ENCODE measurements around the gene NEURL1B.
A peak's percentile ranks its signal among the peaks of the same experiment; 100 is the strongest.

NEURL1B gene

DNA sequence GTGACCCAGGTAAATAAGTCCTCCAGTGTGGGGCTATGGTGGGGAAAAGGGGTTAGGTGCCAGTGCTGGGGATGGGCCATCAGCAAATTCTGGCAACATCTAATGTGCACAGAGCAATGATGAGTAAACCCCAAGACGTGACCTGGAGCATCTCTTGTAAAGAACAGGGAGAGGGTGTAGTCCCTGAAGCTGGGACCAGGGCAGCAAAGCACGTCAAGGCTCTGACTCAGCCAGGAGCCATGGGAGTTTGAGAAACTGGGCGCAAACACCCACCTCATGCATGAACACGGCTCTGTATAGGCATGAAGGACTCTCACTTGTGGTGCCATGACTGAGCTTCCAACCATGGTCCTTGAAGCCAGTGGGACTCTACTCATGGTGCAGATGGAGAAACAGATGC is 78.1 kb downstream of the NEURL1B start:
- DNase-seq, result no peak

DNA sequence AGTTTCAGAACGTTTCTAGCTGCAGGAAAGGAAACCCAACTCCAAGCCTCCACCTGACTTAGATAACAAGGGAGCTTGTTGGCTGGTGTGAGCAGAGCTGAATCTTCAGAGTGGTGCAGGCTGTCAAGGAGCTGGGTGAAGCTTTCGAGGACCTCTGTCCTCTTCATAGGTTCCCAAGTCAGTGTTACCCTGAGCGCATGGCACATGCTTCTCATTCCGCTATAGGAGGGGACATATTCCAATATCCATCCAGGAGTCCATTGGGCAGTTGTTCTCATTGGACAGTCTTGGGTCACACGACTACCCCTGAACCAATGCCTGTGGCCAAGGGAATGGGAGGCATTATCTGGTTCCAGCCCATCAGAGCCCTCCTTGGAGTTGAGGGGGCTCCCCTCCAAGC is 79.6 kb downstream of the NEURL1B start:
- DNase-seq, result no peak

DNA sequence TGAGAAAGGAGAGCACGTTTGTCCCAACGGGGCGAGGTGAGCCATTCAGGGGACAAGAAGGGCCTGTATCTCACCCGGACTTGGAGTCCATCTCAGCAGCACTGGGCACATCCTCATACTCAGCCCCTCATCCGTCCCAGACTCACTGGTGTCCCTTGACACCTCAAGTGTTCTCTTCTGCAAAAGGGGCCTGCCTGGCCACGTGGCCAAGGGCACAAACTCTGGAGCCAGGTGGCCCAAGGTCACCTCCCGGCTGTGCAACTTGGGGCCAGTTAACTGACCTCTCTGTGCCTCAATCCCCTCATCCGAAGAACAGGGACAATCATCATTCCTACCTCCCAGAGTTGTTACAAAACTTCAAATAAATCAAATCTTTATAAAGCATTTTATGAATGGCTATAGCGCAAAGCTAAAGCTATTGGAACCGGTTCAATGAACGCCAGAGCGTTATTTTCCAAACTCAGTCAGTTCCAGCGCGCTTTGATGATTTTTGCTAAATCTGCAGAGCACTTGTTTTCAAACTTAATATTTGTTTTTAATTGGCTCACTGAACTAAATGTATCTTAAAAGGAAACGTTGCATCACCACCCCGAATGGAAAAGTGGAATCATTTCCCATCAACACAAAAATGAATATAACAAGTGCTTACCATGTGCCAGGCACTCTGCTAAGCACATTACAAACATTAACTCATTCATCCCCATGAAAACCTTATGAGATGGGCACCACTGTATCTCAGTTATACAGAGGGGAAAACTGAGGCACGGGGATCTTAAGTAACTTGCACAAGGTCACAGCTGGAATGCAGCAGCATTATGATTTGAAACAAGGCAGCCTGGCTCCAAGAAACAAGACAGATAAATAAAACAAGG is 80.6 kb downstream of the NEURL1B start:
- DNase-seq, result no peak

DNA sequence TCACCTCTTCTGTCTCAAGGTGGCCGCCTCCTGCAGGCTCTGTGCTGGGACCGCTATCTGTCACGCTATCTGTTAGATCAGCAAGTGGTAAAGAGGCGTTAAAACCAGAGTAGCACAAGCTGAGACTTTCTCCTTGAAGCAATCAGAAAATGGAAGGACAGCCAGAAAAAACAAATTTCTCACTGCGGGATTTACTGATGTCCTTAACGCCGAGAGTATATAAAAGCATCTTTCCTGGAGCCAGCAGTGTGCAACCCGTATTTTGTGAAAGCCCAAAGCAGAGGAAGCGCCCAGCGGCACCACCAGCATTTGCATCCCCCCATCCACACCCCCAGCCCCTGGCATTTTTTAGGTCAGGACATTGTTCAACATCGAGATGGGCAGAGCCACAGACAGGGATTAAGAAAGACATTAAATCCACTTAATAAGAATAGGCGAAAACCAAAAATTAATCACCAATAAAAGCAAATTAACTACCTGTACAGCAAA is 81.3 kb downstream of the NEURL1B start:
- DNase-seq, result no peak

DNA sequence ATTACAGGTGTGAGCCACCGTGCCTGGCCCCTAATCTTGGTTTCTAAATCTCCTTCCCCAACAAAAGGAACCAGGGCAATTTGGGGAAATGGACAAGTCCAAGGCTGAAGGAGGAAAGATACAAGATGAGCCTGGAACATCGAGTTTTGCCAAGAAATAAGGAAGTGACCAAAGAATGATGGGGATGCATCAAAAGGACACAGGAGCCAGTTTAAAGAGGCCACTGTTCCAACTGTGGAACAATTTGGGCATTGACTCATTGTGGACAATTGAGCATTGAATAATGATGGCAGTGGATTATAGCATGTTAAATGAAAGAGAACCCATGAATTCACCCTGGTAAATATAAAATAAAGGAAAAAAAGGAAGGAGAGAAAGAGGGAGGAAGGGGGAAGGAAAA is 82.4 kb downstream of the NEURL1B start:
- DNase-seq, result no peak

DNA sequence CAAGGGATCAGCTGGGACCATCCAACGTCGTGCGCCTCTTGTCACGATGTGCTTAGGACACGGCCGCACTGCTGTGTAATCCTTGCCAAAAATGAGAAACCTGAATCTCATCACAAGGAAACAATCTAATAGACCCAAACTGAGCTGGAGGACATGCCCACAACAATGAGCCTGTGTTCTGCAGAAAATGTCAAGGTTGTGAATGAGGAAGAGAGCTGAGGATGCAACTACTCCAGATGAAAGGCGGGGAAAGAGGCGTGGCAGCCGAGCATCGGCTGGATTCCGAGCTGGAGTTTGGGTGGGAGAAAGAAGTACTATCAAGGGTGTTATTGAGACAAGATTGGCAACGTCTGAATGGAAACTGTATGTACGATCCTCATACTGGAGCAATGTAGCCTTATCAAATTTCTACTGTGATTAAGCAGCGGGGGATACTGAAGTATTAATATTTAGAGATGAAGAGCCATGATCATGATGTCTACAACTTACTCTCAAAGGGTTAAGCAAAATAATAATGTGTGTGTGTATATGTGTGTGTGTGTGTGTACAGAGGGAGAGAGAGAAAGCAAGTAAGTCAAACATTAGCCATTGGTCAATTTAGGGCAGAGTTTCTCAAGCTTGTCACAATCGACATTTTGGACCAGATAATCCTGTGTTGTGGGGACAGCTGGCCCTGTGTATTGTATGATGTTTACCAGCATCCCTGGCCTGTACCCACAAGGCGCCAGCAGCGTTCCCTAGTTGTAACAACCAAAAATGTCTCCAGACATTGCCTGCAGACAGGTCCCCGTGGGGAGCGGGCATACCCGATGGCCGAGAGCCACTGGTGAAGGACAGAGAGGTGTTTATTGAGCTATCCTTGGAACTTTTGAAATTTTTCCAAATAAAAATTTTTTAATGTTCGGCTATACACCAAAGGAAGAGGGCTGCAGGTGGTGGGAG is 83.5 kb downstream of the NEURL1B start:
- DNase-seq, result no peak

DNA sequence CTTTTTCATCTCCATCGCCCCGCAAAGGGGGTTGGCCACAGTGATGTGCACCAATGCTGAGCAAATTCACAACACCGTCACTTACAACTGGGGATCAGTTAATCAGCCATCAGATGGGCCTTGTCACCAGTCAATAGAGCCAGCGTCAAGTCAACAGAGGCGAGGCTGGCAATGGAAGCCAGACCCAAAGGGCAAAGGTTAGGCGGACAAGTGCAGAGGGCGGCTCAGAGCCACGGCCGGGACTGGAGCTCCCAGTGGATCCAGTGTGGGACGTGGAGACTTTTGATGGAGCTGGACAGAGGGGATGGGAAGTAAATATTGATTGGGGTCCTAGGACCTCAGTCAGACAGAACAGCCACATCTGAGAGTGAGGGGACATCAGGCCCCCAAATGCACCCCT is 84.2 kb downstream of the NEURL1B start:
- no peak for DNase-seq

DNA sequence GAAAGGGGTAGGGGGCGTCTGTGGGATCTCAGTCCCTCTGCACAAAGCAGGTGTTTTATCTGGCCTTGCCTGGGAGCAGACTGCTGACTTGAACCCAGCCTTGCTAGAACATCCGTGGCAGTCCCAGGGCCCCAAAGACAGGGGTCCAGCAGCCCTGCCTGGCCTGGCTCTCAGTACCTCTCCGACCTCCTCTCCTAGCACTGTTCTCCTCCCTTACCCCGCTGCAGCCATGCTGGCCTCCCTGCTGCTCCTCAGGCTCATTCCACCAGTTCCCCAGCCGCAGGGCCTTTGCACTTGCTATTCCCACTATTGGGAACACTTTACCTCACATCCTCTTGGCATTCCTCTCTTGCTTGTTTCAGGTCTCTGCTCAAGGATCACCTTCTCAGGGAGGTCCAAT is 84.7 kb downstream of the NEURL1B start:
- no peak for DNase-seq

DNA sequence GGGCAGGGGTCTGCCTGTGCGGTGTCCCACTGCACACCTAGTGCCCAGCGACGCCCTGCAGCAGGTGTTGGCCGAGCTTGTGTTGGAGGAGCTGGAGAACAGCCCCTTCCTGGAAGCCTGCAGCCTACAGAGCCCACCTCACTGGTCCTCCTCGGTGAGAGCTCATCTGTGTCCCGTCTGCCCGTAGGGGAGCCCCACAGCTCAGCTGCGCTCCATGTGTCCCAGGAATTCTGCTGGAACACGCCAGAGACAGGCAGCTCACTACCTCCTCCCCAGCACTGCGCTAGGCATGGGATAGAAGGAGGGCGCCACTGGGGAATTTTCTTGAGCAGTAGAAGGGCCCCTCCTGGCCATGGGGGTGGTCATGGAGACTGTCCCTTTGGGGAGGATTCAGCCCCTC is 85.9 kb downstream of the NEURL1B start:
- no peak for DNase-seq

DNA sequence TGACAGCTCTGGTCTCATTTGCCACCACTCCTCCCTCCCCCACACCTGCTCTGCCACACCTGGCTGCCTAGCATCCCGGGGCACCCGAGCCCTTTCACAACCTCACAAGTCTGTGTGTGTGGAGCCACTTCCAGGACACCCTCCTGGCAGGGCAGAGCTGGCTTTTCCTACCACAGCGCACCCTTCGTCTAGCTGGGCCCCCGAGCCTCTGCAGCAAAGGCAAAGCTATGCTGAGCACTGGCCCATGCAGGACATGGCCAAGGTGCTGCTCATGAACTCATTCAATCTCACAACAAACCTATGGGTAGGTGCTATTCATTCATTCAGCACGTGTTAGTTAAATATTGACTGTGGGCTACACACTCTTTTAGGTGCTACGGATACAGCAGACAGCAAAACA is 86.5 kb downstream of the NEURL1B start:
- DNase-seq, result no peak

DNA sequence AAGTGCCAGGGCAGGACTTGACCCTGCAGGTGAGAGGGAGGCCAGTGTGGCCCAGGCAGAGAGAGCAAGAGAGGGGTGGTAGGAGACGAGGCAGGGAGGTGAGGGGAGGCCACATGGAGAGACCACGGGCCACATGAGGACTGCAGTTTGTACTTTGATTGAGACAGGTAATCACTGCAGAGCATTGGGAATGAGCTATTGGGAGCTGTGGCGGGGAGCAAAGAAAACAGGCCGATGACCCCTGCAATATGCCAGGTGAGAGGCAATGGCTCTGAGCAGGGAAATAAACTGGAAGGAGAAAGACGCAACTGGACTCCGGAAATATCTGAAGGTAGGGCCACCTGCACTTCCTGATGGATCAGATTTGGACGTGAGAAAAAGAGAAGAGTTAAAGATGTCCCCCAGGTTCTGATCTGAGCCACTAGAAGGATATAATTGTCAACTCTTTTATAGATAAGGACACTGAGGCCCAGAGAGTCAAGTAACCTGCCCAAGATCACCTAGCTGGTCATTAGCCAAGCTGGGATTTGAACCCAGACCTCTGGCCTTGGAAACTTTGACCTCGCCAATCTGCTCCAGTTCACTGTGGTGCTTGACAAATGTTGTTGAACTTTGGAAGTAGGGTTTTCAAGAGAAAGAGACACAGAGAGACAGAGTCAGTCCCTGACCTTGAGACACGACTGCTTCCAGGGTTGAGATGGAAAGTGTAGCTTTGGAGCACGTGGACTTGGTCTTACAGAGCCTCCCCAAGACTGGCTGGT is 87.6 kb downstream of the NEURL1B start:
- peak; percentile 42 for DNase-seq

DNA sequence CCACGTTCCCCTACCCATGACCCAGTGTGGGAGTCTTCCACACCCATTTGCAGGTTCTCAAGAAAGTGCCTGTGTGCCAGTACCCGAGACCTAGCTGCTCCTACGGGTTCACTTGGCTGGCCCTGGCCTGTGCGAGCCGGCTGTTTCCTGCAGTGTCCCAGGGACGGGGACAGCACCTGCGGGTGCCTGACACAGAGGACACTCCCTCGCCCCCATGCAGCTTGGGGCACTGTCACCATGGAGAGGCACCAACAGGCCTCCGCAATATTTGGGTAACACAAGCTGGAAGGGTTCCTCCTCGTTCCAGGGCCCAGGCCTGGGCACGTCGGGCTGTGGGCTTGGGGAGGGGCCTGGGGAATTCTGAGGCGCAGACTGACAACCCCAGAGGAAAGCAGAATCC is 88.5 kb downstream of the NEURL1B start:
- DNase-seq, result no peak

DNA sequence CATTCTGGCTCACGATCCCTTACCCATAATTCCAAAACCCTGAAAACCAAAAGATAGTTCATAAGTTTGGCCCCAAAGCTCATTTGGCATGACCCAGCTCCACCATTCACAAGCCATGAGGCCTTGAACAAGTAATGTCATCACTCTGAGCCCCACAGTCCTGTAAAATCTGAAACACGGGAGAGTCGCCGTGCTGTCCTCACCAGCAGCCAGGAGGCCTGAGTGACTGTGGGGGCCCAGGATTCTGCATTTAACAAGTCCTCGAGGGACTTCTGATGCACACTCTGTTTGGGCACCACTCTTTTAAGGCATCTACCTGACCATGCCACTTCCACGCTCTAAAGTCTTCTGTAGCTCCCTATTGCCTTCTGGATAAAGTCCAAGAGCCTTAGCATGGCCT is 89.2 kb downstream of the NEURL1B start:
- DNase-seq, result no peak

DNA sequence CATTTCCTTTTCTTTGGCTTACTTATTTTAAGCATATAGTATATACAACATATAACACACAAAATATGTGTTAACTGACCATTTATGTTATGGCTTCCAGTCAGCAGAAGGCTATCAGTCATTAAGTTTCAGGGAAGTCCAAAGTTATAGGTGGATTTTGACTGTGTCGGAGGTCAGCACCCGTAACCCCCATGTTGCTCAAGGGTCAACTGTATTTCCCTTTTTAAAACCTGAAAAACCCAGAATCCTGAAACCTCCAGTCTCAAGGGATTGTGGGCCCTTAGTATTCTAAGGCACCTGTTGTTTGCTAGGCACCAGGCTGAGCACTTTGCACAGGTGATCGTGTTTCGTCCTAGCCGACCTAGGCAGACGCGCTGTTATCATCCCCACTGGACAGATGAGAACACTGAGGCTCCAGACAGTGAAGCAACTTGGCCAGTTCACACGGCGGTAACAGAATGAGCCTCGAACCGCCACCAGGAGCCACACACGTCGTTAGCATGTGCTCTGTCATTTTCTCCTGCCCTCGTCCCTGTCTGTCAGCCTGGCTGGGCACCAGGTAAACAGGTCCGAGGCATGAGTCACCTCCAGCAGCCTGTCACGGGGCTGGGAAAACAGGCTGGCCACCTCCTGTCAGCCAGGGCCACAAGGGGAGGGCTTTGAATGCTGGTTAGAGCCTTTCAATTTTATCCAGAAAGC is 90.1 kb downstream of the NEURL1B start:
- DNase-seq, result no peak

DNA sequence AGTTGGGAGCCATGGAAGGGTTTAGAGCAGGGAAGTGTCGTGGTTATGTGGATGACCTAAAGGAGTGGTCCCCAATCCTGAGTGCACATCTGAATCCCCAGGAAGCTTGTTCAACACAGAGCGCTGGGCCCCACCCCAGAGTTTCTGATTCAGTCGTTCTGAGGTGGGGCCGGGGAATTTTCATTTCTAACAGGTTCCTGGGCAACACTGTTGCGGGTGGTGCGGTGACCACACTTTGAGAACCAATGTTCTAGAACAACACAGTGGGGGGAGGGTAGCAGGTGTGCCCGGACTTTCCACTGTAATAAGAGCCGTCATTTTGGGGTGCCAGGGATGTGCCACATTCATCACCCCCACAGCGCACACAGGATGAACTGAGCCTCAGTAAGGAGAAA is 90.6 kb downstream of the NEURL1B start:
- no peak for DNase-seq

DNA sequence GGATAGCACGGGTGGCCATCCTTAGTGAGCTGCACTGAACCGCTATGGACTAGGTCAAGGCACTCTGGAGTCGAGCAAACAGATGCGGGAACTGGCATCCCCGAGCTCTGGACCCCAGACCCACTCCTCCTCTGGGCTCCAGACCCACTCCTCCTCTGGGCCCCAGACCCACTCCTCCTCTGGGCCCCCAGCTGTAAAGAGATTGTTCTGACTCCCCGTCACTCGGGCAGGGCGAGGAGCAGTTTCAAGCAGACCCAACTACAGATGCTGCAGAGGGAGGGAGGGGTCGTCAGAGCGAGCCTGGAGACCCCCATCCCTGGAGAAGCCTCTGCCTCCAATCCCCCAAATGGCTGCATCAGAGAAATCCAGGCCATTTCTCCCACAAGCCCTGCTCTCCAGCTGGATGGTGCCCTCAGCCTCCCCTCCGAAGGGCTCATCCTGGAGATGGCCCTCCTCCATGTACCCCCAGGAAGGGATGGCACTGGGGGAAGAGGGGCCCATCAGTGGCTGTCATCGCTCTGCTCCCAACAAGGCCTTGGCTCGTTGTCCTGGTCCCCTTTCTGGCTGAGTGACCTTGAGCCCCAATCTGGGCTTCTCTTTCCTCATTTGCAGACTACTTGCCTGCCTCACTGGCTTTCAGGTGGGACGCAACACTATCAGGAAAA is 91.3 kb downstream of the NEURL1B start:
- DNase-seq, result no peak

DNA sequence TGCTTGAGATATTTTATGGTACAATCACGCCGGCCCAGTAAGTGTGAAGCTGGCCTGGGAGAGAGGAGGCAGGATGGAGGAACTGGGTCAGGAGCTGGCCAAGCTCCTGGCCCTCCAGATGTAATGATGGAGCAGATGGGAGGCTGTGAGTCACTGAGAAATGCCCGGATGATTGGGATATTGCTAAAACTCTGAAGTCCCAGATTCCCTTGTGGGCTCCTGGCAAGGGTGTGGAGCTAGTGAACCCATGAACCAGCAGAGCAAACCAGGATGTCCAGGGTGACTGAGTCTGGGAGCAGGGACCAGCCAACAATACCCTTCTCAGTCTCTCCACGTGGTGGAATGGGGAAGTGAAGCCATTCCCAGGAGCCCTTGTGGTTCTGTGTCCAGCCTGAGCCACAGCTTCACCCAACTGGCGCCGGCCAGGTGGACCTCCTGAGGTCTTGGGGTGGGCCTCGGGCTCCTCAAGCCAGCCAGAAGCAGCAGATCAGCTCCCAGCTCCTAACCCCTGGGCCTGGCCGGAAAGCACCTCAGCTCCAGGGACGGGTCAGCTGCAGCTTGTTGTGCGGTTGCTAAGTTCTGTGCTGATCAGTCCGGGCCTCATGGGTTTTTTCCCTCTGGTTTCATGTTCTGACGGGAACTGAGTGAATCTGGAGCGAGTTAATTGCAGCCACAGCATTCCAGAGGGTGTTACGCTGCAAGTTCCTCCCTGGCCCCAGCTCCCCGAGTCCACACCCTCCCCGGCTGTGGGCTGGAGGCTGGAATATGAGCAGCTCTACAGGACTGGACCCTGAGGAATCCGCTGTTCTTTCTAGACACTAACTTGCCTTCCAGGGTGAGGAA is 92.3 kb downstream of the NEURL1B start:
- DNase-seq, result no peak

DNA sequence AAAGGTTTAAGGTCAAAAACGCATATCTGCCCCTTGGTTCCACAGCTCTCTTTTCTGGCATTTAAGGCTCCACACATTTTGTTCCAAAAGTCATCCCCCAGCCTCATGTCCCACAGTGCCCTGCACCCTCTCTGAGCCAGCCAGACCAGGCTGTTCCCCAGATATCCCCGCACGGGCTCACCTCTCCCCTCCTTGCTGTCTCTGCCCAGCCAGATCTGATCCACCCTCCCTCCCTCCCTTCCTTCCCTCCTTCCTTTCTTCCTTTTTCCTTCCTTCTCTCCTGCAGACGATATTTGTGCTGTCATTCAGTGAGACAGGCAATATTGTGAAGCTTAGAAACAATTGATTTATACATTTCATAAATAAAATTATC is 92.9 kb downstream of the NEURL1B start:
- DNase-seq, result no peak

DNA sequence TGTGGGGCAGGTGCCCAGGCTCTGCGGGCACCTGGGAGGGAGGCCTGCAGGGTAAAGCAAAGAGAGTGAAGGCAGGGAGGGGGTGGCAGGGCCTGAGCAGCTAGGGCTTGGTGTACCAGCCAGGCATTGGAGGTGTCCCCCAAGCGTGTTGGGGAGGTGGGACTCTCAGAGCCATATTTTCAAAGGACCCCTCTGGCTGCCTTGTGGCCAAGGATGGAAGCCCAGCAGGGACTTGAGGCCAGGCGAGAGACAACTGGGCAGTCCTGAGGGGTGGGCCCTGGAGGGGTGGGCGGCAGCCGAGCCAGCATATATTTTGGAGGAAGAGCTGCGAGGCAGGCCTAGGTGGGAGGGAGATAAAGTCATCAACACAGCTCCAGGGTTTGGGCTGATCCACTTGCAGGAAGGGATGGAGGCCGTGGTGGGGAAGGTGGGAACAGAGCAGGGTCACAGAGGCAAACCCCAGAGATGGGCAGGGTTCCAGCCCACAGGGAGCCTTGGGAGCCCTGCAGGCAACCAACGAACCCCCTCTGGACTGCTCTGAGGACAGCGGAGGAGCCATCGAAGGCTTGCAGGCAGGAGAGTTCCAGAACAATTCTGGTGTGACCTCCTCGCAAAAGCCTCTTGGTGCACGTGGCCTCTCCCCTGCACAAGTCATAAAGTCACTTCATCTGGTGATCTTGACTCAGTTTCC is 94.2 kb downstream of the NEURL1B start:
- DNase-seq, result no peak

DNA sequence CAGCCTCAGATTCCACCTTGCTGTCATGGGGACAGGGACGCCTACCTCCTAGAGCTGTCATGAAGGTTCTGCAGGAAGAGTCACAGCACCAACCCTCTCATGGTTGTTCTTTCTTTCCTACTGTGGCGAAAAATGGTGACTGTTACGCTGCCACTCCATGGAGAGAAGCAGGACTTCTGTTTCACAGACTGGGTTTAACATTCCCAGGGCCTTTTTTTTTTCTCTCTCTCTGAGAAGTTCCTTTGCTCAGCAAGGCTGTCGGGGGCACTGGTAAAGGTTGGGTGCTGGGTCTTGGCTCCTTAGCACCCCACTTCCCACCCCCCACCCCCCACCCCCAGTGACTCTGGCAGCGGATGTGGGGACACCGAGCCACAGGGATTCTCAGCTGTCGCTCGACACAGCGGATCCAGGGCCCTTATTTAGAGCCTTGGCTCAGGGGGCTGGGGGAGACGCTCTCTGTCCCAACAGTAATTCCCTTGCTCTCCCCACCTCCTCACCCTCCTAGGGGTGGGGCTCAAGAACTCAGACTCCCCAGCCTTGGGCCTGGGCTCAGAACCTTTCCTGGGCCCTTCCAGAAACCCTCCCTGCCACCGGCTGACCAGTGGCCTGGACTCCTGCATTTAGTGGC is 95.6 kb downstream of the NEURL1B start:
- DNase-seq, result no peak

Measured in activated effector memory CD4-positive, alpha-beta T cell treated with anti-CD3 and anti-CD28 coated beads, Interleukin-2, amount 50 U/mL, for 16 hours (primary cell).